ENCODE data around the gene KCTD6. TPM values are rescaled to one million over a fixed set of nuclear protein-coding genes. Genes with fewer than 3 reads are reported as not detected.

Gene KCTD6
- total and polyA plus RNA-seq, 2 experiments from 2014 or later: 28.3 to 34.6 TPM

- TF ChIP-seq, protein P1, sequence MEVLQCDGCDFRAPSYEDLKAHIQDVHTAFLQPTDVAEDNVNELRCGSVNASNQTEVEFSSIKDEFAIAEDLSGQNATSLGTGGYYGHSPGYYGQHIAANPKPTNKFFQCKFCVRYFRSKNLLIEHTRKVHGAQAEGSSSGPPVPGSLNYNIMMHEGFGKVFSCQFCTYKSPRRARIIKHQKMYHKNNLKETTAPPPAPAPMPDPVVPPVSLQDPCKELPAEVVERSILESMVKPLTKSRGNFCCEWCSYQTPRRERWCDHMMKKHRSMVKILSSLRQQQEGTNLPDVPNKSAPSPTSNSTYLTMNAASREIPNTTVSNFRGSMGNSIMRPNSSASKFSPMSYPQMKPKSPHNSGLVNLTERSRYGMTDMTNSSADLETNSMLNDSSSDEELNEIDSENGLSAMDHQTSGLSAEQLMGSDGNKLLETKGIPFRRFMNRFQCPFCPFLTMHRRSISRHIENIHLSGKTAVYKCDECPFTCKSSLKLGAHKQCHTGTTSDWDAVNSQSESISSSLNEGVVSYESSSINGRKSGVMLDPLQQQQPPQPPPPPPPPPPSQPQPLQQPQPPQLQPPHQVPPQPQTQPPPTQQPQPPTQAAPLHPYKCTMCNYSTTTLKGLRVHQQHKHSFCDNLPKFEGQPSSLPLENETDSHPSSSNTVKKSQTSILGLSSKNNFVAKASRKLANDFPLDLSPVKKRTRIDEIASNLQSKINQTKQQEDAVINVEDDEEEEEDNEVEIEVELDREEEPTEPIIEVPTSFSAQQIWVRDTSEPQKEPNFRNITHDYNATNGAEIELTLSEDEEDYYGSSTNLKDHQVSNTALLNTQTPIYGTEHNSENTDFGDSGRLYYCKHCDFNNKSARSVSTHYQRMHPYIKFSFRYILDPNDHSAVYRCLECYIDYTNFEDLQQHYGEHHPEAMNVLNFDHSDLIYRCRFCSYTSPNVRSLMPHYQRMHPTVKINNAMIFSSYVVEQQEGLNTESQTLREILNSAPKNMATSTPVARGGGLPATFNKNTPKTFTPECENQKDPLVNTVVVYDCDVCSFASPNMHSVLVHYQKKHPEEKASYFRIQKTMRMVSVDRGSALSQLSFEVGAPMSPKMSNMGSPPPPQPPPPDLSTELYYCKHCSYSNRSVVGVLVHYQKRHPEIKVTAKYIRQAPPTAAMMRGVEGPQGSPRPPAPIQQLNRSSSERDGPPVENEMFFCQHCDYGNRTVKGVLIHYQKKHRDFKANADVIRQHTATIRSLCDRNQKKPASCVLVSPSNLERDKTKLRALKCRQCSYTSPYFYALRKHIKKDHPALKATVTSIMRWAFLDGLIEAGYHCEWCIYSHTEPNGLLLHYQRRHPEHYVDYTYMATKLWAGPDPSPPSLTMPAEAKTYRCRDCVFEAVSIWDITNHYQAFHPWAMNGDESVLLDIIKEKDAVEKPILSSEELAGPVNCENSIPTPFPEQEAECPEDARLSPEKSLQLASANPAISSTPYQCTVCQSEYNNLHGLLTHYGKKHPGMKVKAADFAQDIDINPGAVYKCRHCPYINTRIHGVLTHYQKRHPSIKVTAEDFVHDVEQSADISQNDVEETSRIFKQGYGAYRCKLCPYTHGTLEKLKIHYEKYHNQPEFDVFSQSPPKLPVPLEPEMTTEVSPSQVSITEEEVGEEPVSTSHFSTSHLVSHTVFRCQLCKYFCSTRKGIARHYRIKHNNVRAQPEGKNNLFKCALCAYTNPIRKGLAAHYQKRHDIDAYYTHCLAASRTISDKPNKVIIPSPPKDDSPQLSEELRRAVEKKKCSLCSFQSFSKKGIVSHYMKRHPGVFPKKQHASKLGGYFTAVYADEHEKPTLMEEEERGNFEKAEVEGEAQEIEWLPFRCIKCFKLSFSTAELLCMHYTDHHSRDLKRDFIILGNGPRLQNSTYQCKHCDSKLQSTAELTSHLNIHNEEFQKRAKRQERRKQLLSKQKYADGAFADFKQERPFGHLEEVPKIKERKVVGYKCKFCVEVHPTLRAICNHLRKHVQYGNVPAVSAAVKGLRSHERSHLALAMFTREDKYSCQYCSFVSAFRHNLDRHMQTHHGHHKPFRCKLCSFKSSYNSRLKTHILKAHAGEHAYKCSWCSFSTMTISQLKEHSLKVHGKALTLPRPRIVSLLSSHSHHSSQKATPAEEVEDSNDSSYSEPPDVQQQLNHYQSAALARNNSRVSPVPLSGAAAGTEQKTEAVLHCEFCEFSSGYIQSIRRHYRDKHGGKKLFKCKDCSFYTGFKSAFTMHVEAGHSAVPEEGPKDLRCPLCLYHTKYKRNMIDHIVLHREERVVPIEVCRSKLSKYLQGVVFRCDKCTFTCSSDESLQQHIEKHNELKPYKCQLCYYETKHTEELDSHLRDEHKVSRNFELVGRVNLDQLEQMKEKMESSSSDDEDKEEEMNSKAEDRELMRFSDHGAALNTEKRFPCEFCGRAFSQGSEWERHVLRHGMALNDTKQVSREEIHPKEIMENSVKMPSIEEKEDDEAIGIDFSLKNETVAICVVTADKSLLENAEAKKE (CRISPR knock-in tag; IDR thresholded peaks at IDR 0.05): no peak
- no peak for TF ChIP-seq JUNB (IDR thresholded peaks at IDR 0.05; ENCODE audit: unreplicated experiment)
- TF ChIP-seq, protein P2, sequence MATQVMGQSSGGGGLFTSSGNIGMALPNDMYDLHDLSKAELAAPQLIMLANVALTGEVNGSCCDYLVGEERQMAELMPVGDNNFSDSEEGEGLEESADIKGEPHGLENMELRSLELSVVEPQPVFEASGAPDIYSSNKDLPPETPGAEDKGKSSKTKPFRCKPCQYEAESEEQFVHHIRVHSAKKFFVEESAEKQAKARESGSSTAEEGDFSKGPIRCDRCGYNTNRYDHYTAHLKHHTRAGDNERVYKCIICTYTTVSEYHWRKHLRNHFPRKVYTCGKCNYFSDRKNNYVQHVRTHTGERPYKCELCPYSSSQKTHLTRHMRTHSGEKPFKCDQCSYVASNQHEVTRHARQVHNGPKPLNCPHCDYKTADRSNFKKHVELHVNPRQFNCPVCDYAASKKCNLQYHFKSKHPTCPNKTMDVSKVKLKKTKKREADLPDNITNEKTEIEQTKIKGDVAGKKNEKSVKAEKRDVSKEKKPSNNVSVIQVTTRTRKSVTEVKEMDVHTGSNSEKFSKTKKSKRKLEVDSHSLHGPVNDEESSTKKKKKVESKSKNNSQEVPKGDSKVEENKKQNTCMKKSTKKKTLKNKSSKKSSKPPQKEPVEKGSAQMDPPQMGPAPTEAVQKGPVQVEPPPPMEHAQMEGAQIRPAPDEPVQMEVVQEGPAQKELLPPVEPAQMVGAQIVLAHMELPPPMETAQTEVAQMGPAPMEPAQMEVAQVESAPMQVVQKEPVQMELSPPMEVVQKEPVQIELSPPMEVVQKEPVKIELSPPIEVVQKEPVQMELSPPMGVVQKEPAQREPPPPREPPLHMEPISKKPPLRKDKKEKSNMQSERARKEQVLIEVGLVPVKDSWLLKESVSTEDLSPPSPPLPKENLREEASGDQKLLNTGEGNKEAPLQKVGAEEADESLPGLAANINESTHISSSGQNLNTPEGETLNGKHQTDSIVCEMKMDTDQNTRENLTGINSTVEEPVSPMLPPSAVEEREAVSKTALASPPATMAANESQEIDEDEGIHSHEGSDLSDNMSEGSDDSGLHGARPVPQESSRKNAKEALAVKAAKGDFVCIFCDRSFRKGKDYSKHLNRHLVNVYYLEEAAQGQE (IDR thresholded peaks at IDR 0.05; ENCODE audit: unreplicated experiment): no peak
These were observed 16.8 kb upstream of the KCTD6 start (continued) for GRCh38 chr3:58474967-58475578.

DNA sequence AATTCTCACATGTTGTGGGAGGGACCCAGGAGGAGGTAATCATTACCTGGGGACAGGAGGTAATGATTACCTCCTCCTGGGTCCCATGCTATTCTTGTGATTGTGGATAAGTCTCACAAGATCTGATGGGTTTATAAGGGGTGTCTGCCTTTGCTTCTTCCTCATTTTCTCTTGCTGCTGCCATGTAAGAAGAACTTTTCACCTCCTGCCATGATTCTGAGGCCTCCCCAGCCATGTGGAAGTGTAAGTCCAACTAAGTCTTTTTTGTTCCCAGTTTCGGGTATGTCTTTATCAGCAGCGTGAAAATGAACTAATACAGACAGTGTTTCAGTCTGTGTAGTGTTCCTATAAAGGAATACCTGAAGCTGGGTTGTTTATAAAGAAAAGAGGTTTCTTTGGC is 13.1 kb upstream of the KCTD6 start:
- Histone ChIP-seq H3K36me3 (ENCODE audit: insufficient read depth) (no peaks in the 10 kb centered on the region), H3K79me2 (replicated peaks; ENCODE audit: insufficient read depth) (no peaks in the 10 kb centered on the region), H2AFZ (no peak overlapping the region), H3F3A (replicated peaks; ENCODE audit: low read depth) (no peaks in the 10 kb centered on the region), H4K20me1 (replicated peaks; ENCODE audit: insufficient read depth) (no peaks in the 10 kb centered on the region), H3K4me3 (no peak overlapping the region), H3K4me1 (ENCODE audit: insufficient read depth) (no peaks in the 10 kb centered on the region), H3K4me2 (no peak overlapping the region), H3K27ac (ENCODE audit: low read depth) (no peak overlapping the region), H3K27me3 (ENCODE audit: insufficient read depth) (no peaks in the 10 kb centered on the region), H3K9me2 (ENCODE audit: insufficient read depth) (0 out of 2 replicates have a peak, but pooled peaks cover 6% of the 10 kb centered on the region)
- Mint-ChIP-seq H3K4me3 (no peak overlapping the region), H3K36me3 (ENCODE audit: low read depth) (no peaks in the 10 kb centered on the region), H3K9me3 (no peaks in the 10 kb centered on the region; the same call in 2 of the 3 replicates), H3K27ac (no peak overlapping the region), H3K27me3 (ENCODE audit: insufficient read depth, low read depth, poor library complexity) (no peaks in the 10 kb centered on the region), H3K4me1 (no peaks in the 10 kb centered on the region)
- no peak for ATAC-seq
- DNase-seq (ENCODE audit: low spot score): no peak
- TF ChIP-seq STAT1 (IDR thresholded peaks at IDR 0.05; ENCODE audit: unreplicated experiment) (no peak), CREB1 (CRISPR knock-in tag; IDR thresholded peaks at IDR 0.05; ENCODE audit: low read depth) (no peak), JUNB (IDR thresholded peaks at IDR 0.05; ENCODE audit: unreplicated experiment) (no peak), NANOG (IDR thresholded peaks at IDR 0.05; ENCODE audit: borderline replicate concordance) (no peak), ZNF331 (CRISPR knock-in tag; IDR thresholded peaks at IDR 0.05; ENCODE audit: low read depth) (no peak), POLR2AphosphoS5 (IDR thresholded peaks at IDR 0.05; ENCODE audit: low read depth) (no peak), EZH2phosphoT487 (IDR thresholded peaks at IDR 0.05; ENCODE audit: unreplicated experiment) (no peak)
- TF ChIP-seq, protein P3, sequence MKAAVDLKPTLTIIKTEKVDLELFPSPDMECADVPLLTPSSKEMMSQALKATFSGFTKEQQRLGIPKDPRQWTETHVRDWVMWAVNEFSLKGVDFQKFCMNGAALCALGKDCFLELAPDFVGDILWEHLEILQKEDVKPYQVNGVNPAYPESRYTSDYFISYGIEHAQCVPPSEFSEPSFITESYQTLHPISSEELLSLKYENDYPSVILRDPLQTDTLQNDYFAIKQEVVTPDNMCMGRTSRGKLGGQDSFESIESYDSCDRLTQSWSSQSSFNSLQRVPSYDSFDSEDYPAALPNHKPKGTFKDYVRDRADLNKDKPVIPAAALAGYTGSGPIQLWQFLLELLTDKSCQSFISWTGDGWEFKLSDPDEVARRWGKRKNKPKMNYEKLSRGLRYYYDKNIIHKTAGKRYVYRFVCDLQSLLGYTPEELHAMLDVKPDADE (IDR thresholded peaks at IDR 0.05): no peak
- TF ChIP-seq, protein P2 (IDR thresholded peaks at IDR 0.05; ENCODE audit: unreplicated experiment): no peak
